Nephron progenitor cell (in vitro differentiated cells): ENCODE results near the gene VTI1A.

Source experiments
- DNase-seq: peaks from one replicate; pipeline ENCODE4 v3.0.0; 2021
- H3K27ac Mint-ChIP-seq: 2 replicates; pipeline ENCODE4 v1.8.0; 2021; ENCODE audit warnings: mild to moderate bottlenecking, moderate library complexity, mixed read lengths
- H3K27me3 Mint-ChIP-seq: 2 replicates; pipeline ENCODE4 v1.8.0; 2021; ENCODE audit warnings: mild to moderate bottlenecking, low read depth, mixed read lengths; ENCODE audit not compliant: poor library complexity
- H3K36me3 Mint-ChIP-seq: 2 replicates; pipeline ENCODE4 v1.8.0; 2021; ENCODE audit warnings: low read depth, mixed read lengths
- H3K4me1 Mint-ChIP-seq: 2 replicates; pipeline ENCODE4 v1.8.0; 2021; ENCODE audit warnings: mixed read lengths
- H3K4me3 Mint-ChIP-seq: 2 replicates; pipeline ENCODE4 v1.8.0; 2021; ENCODE audit warnings: mild to moderate bottlenecking, moderate library complexity, mixed read lengths
- H3K9me3 Mint-ChIP-seq: 2 replicates; pipeline ENCODE4 v1.8.0; 2021; ENCODE audit warnings: mild to moderate bottlenecking, moderate library complexity, mixed read lengths
- CTCF ChIP-seq: fragments of 200-600 bp; sonication (generic); IDR thresholded peaks from 2 replicates; pipeline ENCODE4 v1.5.0; 2021; ENCODE audit warnings: antibody characterized with exemption

VTI1A gene

GRCh38 chr10:112778579-112778978, 331.6 kb downstream of the VTI1A start:
- no peak for TF ChIP-seq CTCF
- no peak for DNase-seq
- Mint-ChIP-seq H3K27ac (no peak overlapping the region), H3K27me3 (peaks cover 9% of the 10 kb centered on the region), H3K36me3 (peaks cover 4% of the 10 kb centered on the region), H3K9me3 (no peaks in the 10 kb centered on the region), H3K4me3 (no peak overlapping the region), H3K4me1 (peaks cover 41% of the 10 kb centered on the region)

- peaks cover 4% of the 10 kb centered on the region for H3K36me3 Mint-ChIP-seq
- no peak overlapping the region for H3K4me3 Mint-ChIP-seq
- DNase-seq = no peak
- H3K27ac Mint-ChIP-seq = no peak overlapping the region
- peaks cover 9% of the 10 kb centered on the region for H3K27me3 Mint-ChIP-seq
- no peak for TF ChIP-seq CTCF
- H3K4me1 Mint-ChIP-seq = peaks cover 41% of the 10 kb centered on the region
- no peaks in the 10 kb centered on the region for H3K9me3 Mint-ChIP-seq
Measured at GRCh38 chr10:112779025-112779770, 332.2 kb downstream of the VTI1A start.

GRCh38 chr10:112782200-112782907, 335.3 kb downstream of the VTI1A start:
- no peak overlapping the region for H3K27ac Mint-ChIP-seq
- no peak for DNase-seq
- H3K27me3 Mint-ChIP-seq = peaks cover 11% of the 10 kb centered on the region
- TF ChIP-seq CTCF = no peak
- no peak overlapping the region for H3K4me3 Mint-ChIP-seq
- peaks cover 25% of the 10 kb centered on the region for H3K4me1 Mint-ChIP-seq
- no peaks in the 10 kb centered on the region for H3K9me3 Mint-ChIP-seq
- H3K36me3 Mint-ChIP-seq = peaks cover 4% of the 10 kb centered on the region

GRCh38 chr10:112783351-112784021, 336.5 kb downstream of the VTI1A start:
- peak; percentile 18 for DNase-seq
- Mint-ChIP-seq H3K36me3 (peaks cover 4% of the 10 kb centered on the region), H3K9me3 (peaks cover 5% of the 10 kb centered on the region), H3K27ac (peak overlapping the region; percentile 78), H3K4me3 (no peak overlapping the region), H3K27me3 (peaks cover 11% of the 10 kb centered on the region), H3K4me1 (peaks cover 22% of the 10 kb centered on the region)
- TF ChIP-seq CTCF = no peak

GRCh38 chr10:112784022-112784461, 337.0 kb downstream of the VTI1A start:
- no peak for DNase-seq
- Mint-ChIP-seq H3K36me3 (peaks cover 5% of the 10 kb centered on the region), H3K9me3 (peaks cover 10% of the 10 kb centered on the region), H3K4me1 (peaks cover 22% of the 10 kb centered on the region), H3K27ac (peak overlapping the region; percentile 78), H3K27me3 (peaks cover 11% of the 10 kb centered on the region), H3K4me3 (no peak overlapping the region)
- no peak for TF ChIP-seq CTCF
